Colonic mucosa (tissue), 4 donors: Measurements from ENCODE around the gene PACSIN1. TPM values are rescaled to one million over a fixed set of nuclear protein-coding genes. Genes with fewer than 3 reads are reported as not detected.

Source experiments
- DNase-seq: peaks from one replicate; pipeline ENCODE4 v3.0.0-alpha.2; 2020
- H3K27ac ChIP-seq: fragments of 200-600 bp; one replicate; pipeline ENCODE4 v1.8.0; 2021
- H3K27me3 ChIP-seq: fragments of 200-600 bp; one replicate; pipeline ENCODE4 v1.8.0; 2021
- H3K36me3 ChIP-seq: fragments of 200-600 bp; one replicate; pipeline ENCODE4 v1.8.0; 2021
- H3K4me1 ChIP-seq: fragments of 200-600 bp; one replicate; pipeline ENCODE4 v1.8.0; 2021; ENCODE audit warnings: mild to moderate bottlenecking
- H3K4me3 ChIP-seq: fragments of 200-600 bp; one replicate; pipeline ENCODE4 v1.8.0; 2021
- H3K9ac ChIP-seq, 2 donors: one replicate each; pipeline ENCODE4 v1.7.0; 2013; ENCODE audit warnings: control low read depth in 2 of 2, low read depth in 2 of 2, low read length in 2 of 2
- H3K9me3 ChIP-seq: fragments of 200-600 bp; one replicate; pipeline ENCODE4 v1.8.0; 2021
- CTCF ChIP-seq: fragments of 200-600 bp; IDR thresholded peaks from one replicate; pipeline ENCODE4 v1.8.0; 2022; ENCODE audit warnings: antibody characterized with exemption, mild to moderate bottlenecking
- intact Hi-C: fragments of 100-400 bp; cut with DNase I; formaldehyde crosslinking; loops from one replicate; pipeline ENCODE4 v1.14.1; 2022
- total RNA-seq, 2 donors: library from RNA; stranded (reverse); fragmentation: NEBNext Ultra II Directional in 1 of 2; extraction: Animal tissue kit (Norgen Biotek cat#: 25700) in 1 of 2; gene quantifications; one replicate each; pipeline ENCODE4 v1.2.1, GENCODE V29; 2021
- donor health status: healthy.
- donor health status: DM: no; HTN: no; CAD: no.
- donor health status: DM: no; HTN: no; CAD: no.

PACSIN1 gene
- total RNA-seq, 2 donors from 2014 or later = 0.05 to 0.37 TPM

- peaks cover 18% of the 10 kb centered on the region for H3K27me3 ChIP-seq
- no peak overlapping the region for H3K27ac ChIP-seq
- H3K4me1 ChIP-seq = peaks cover 3% of the 10 kb centered on the region
- no peaks in the 10 kb centered on the region for H3K9me3 ChIP-seq
- no peak overlapping the region for H3K9ac ChIP-seq
- no peaks in the 10 kb centered on the region for H3K36me3 ChIP-seq
- intact Hi-C loops = loop anchor here (5.0 to 10.0 kb wide), 2 partner anchors 63 to 141 kb away; no protein-coding TSS in a partner anchor
- TF ChIP-seq CTCF = no peak
- no peak overlapping the region for H3K4me3 ChIP-seq
- DNase-seq = no peak
These were observed 2.0 kb upstream of the PACSIN1 start for GRCh38 chr6:34463849-34464248.

GRCh38 chr6:34466242-34467185 lies 638 bp downstream of the PACSIN1 start:
- DNase-seq = no peak
- Histone ChIP-seq H3K4me1 (peaks cover 3% of the 10 kb centered on the region), H3K27ac (no peak overlapping the region), H3K9ac (no peak overlapping the region), H3K36me3 (no peaks in the 10 kb centered on the region), H3K4me3 (peak overlapping the region; percentile 28), H3K27me3 (peaks cover 18% of the 10 kb centered on the region), H3K9me3 (no peaks in the 10 kb centered on the region)
- intact Hi-C loops = loop anchor here (10.0 kb wide), 1 partner anchor 138 kb away; no protein-coding TSS in a partner anchor
- TF ChIP-seq CTCF = no peak

GRCh38 chr6:34468378-34468892 lies 2.6 kb downstream of the PACSIN1 start:
- Histone ChIP-seq H3K4me1 (peaks cover 3% of the 10 kb centered on the region), H3K36me3 (no peaks in the 10 kb centered on the region), H3K9ac (no peak overlapping the region), H3K27ac (no peak overlapping the region), H3K4me3 (no peak overlapping the region), H3K27me3 (peaks cover 18% of the 10 kb centered on the region), H3K9me3 (no peaks in the 10 kb centered on the region)
- TF ChIP-seq CTCF = no peak
- no peak for DNase-seq
- intact Hi-C loops = loop anchor here (10.0 kb wide), 1 partner anchor 136 kb away; no protein-coding TSS in a partner anchor

GRCh38 chr6:34469499-34469898 lies 3.6 kb downstream of the PACSIN1 start:
- no peak for DNase-seq
- no peak overlapping the region for H3K27ac ChIP-seq
- H3K4me1 ChIP-seq = peaks cover 3% of the 10 kb centered on the region
- no peak overlapping the region for H3K9ac ChIP-seq
- H3K27me3 ChIP-seq = peaks cover 18% of the 10 kb centered on the region
- H3K36me3 ChIP-seq = no peaks in the 10 kb centered on the region
- TF ChIP-seq CTCF = no peak
- H3K4me3 ChIP-seq = no peak overlapping the region
- intact Hi-C loops = loop anchor here (10.0 kb wide), 1 partner anchor 135 kb away; no protein-coding TSS in a partner anchor
- no peaks in the 10 kb centered on the region for H3K9me3 ChIP-seq

GRCh38 chr6:34472425-34472824 lies 6.5 kb downstream of the PACSIN1 start:
- Histone ChIP-seq H3K9me3 (no peaks in the 10 kb centered on the region), H3K36me3 (no peaks in the 10 kb centered on the region), H3K27ac (no peak overlapping the region), H3K27me3 (no peaks in the 10 kb centered on the region), H3K9ac (no peak overlapping the region), H3K4me1 (no peaks in the 10 kb centered on the region), H3K4me3 (no peak overlapping the region)
- intact Hi-C loops = no loop called here
- TF ChIP-seq CTCF = no peak
- no peak for DNase-seq
